ENCODE data around the gene ZNF608.
A peak's percentile ranks its signal among the peaks of the same experiment; 100 is the strongest.

ZNF608 gene

DNA sequence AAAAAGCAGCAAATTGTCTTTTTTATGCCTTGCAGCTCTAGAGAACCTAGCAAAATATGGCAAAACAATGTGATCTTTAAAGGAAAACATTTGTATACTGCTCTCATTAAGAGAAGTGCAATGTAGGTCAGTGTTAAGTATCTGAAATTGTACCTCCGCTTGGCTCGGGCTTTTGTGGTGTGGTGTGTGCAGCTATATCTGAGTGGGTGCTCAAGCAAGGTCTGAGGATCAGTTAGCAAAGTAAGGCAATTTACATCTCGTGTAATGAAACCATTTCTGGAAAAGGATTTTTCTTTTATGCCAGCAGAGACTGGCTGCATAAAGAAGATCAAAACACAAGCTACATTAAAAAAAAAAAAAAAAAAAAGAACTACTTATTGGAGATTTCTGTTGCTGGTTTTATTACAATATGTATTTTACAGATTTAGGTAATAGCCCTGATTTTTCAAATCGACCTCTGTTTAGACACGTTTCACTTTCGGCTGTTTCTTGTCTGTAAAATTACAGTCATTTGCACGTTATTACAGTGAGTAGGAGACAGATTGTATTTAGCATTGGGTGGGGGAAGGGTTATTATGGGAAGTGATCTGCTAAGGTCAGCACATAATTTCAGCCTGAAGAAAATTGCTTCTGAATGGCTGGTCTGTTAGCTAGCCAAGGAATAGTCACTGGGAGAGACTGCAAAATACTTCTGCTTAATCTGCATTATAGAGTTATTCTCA is 7.9 kb upstream of the ZNF608 start:
- DNase-seq (ENCODE audit: low read depth): no peak

DNA sequence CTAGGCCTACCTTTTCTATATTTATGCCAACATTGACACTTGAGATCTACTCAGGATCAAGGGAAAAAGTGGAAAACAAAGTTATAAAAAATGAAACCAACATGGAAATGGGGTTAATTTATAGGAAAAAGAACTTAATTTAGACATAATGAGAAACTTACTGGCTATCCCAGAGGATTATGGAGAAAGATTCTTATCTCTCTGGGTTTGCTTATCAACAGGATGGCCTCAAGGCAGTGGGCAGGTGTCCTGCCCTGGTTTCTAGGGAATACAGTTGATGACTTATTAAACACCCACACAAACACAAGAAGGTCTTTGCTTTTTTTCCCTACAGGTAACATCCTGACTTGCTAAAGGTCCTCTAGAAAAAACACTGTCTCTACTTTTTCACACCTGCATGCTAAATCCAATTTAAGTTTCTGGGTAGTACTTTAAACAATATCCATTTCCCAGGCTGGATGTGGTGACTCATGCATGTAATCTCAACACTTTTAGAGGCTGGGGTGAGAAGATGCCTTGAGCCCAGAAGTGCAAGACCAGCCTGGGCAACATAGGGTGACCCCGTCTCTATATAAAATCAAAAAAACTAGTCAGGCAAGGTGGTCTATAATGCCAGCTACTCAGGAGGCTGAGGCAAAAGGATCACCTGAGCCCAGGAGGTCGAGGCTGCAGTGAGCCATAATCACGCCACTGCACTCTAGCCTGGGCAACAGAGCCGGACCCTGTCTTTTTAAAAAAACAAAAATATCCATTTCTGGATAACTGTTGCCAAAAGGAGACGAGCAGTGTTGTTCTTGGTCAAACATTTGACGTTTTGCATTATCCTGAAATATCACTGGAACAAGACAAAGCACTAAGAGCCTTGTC is 6.6 kb upstream of the ZNF608 start:
- DNase-seq (ENCODE audit: low read depth): no peak

- DNase-seq (ENCODE audit: low read depth): no peak
These were observed 4.6 kb upstream of the ZNF608 start for GRCh38 chr5:124751031-124751430.

DNA sequence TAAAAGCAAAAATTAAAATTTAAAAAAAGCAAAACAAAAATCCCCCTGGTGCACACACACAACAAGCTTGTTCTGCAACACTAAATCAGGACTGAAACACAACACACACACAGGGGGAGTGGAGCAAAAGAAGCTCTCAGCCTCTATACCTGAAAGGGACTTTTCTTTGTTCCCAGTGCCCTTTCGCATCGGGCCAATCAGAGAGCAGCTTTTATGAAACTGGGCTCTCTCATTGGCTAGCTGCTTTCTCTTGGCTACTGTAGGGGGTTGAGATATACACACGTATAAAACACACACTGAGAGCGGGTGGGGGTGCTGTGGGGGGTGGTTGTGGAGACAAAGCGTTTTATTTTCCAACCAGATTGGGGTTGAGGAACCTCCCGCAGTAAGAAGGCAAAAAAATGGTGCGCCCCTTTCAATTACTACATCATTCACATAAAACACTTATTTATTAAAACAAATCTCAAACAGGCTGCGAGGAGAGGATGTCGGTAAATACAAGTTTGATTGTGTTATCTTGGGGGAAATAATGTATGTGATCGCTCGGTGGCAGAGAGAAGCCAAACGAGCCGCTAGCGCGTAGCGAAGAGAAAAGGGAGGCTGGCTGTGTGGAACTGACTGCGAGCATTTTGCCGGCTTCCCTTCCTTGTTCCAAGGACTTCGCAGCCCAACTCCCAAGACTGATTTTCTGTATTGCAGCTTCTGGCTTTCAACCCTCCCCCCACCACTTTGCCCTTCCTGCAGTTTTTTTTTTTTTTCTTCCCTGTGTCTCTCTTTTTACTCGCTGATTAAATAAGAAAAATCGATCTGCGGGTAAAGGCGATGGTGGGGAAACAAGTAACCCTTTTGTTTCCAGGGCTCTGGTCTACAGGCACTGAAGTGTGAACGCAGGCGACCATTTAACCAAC is 2.5 kb upstream of the ZNF608 start:
- peak; percentile 77 for DNase-seq (ENCODE audit: low read depth)

DNA sequence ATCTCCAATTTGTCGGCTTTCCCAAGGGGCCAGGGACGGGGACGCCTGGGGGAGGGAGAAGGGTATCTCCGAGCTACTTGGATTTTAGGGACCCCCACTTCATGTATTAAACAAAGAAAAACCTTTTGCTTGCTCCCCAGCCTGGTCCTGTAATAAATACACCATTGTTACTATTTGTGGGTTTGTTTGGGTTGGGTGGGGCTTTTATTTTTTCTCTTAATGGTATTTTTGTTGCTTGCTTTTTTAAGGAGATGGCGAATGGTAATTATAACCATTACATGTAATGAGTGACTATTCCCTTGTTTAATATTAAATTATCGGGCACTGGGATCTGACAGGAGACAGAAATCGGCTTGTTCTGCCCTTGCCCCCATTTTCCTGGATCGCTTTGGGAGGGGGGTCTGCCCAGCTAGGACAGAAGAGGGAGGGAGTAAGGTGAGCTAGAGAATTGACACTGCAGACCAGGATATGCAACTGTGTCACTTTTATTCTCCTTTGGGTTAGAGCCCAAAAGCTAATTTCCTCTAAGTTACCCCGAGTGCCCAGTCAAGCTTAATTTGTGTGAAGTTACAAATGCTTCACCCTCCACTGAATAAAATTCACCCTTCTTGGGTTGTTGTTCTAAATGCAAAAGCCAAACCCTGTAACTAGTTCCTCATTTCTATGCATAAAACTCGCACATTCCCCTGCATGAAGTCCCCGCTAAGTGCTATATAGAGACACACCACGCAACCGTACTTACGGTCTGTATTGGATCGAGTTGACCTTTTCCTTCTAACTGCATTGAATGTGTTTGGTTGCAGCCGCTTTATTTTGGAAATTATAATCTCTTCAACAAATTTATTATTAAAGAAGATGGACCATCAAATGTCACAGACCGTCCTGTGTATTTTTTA is 1.6 kb upstream of the ZNF608 start:
- no peak for DNase-seq (ENCODE audit: low read depth)

DNA sequence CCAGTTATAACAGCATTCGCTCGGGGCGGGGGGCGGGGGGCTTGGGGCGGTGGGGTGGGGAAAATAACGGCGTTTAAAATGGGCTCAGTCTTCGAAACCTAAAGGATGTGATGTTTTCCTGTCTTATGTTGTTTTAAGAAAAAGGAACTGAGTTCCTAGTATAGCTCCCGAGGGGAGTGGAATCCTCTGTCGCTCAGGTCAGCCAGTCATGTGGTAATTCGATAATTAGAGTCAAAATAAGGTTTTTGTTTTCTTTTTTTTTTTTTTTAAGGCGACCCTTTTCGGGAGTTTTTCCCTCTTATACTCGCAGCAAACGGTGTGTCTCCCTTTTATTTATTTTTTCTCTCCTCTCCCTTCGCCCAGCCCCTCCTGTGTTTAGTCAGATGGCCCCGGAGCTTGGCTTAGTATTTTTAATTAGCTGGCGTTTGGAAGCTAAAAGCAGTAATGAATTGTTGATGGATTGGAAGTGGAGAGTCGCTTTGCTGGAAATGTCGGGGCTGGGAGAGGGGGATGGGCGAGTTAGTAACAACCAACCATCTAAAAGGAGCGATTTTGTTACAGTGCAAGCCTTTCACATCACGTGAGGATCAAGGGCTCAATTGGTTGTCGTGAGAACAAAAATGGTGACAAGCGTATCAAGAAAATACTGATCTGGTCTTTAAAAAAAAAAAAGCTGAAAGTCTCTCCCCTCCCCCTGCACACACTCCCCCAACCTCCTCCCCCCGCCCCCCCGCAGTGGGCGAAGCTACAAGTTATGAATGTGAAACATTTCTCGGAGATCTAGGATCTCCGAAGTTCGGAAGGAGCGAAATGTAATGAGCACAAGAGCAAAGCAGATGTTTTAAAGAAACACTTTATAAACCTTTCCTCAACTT is 714 bp upstream of the ZNF608 start:
- DNase-seq (ENCODE audit: low read depth): peak; percentile 92

DNA sequence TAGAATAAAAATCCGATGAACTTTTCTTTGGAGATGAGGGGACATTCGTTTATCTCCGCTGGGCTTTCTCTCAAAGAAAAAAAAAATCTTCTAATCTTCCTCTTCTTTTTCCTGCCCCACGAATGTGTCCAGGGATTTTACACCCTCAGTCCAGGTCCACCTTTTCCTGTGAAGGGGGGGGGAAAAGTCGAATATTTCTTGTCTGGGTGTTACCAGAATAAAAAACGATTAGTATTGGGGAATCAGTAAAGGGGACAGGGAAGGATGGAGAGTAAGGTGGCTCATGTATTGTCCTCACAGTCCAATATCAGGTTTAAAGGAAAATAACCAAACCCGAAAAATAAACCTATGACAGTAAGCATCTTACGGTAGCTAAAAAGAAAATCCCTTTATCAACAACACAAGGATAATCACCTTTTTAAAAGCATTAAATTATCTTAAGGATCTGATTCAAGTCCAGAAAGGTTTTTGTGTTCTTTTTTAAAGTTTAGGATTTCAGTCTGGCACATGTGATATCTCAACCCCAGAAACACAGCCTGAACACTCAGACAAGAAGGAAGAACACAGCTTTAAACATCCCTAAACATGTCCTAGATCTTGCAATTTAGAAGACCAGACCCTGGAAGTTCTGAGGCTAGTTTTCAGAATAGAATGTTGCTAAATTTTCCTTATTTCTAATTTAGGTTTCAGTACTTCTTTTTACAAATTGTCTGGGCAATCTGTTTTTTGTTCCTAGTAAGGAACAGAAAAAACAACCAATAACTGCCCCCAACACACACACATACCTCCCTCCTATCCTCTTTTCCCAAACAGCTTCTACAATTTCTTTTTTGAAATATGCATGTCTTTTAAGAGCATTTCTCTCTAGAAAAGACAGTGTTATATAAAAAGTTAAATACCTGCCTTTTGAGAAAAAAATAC is 1.2 kb downstream of the ZNF608 start:
- DNase-seq (ENCODE audit: low read depth): no peak

GRCh38 chr5:124744170-124744971 is 2.1 kb downstream of the ZNF608 start:
- DNase-seq (ENCODE audit: low read depth): no peak

DNA sequence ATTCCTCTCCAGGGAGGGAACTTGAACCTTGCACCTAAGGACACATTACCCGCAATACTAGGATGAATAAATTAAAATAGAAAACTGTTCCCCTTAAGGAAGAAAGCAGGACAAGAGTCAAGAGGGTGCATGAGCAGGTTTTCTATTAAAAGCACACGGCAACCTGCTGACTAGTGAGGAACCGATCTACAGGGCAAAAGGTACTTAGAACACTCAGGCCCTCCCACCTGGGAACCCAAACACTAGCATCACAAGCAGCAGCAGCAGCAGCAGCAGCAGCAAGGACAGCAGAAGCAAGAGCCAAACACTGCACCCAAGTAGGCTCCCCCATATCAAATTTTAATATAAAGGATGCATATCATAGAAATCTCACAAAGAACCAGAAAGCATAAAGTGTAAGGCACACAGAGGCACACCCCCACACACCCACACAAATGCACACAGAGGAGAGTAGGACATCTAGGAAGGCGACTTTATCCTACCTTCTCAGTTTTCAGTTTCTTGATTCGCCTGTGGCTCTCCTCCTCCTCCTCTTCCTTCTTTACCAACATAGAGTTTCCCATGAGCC is 2.8 kb downstream of the ZNF608 start:
- no peak for DNase-seq (ENCODE audit: low read depth)

DNA sequence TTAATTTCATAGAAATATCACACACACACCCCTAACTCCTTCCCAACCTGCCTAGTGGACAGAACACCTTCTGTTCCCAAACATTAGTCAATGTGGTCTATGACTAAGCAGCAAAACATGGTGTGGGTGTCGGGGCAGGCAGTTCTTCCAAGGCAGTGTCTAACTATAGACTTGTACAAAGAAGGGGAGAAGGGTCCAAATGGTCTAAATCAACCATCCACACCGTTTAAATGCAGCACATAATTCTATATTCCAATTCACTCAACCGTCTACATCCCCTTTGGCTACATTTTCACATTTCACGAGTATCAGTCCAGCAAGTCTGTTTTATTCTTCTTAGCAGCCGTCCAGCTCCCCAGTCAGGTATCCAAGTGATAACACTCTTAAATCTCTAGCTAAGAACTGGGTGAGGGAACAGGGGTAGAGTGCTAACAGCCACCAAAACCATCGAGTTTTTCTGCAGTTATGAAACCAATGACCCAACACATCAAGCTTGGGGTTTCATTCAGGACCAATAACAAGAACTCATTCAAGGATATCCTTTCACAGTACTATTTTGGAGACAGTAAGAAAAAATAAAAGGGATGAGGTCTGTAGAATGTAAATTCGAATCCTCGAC is 3.3 kb downstream of the ZNF608 start:
- no peak for DNase-seq (ENCODE audit: low read depth)

DNA sequence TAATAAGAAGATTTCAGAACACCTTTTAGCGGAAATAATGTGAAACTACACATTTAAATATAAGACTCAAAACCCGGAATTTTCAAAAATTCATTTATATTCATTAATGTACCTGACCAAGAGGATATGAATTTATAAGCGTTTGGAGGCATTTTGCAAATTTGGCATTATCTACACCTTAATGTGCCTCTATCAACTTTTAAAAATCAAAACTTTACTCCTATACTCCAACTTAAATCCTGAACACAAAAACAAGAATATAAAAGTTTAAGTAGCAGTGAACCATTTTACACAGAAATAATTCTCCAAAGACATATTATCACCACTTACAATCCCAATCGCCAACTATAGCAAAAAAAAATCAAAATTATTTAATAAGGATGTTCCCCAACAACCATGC is 3.9 kb downstream of the ZNF608 start:
- DNase-seq (ENCODE audit: low read depth): no peak

DNA sequence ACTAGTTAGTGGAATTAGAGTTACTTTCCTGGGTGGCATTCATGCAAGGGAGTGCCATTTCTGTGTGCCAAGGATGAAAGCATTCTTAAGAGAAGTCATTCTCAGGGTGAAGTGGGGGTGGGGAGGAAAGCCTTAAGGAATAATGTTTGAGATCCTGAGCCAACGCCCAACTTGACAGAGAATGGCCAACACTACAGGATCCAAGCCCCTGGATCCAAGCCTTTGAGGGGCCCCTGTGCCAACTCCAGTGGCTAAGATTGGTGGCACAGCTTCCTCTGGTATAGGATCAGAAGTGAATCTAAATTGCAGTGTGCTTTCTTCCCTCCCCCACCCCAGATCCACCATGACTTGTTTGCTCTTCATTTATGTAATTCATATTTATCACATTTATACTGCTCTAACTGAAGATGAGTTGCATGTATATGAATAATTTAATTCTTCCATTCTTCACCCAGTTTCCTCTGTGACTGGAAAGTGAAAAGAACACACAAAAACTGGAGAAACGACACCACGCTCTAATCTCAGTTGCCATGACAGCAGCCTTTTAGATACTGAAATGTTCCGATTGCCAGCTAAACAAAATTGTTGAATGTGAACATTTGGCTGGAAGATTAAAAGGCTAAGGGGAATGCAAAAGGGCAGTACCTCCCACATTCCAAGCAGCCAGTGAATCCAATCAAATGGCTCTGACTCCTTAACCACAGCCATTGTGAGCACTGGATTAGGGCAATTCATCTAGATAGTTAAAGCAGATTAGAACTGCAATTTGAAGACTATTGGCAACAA is 4.5 kb downstream of the ZNF608 start:
- DNase-seq (ENCODE audit: low read depth): no peak

GRCh38 chr5:124740991-124741583 is 5.4 kb downstream of the ZNF608 start:
- no peak for DNase-seq (ENCODE audit: low read depth)

DNA sequence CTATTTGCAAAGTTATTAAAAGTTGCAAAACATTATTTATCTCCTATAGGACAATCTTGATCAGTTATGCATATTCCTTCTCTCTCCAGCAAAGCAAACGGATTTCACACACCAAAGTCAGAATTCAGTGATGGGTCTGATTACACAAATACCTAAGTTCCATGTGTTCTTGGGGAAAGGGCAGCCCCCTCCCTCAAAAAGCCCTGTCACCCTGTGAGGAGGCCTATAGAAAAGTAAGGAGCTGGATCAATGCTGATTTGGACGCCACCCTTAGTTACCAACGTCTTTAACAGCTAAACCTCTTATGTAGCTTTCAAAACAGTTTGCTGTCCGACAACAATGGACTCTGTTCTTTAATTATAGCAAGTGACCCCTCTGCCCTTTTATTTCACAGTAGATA is 6.4 kb downstream of the ZNF608 start:
- DNase-seq (ENCODE audit: low read depth): no peak

DNA sequence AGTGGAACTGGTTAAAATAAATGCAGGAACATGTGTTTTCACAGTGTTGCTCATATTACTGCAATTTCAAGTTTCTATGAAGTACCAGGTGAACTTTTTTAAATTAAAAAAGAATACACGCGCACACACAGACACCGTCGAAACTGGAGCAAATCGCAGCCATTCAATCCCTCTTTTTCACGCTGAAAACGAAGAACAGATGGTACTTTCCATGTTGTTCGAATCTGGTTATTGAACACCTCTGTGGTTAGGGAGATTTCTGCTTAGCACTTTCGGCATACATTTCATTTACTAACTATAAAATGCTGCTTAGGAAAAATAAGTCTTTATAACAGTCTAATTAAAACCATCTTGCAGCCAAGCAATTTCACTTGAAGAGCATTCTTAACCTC is 6.8 kb downstream of the ZNF608 start:
- no peak for DNase-seq (ENCODE audit: low read depth)
